Activated T-helper 1 cell treated with Interleukin-2 at 50 U/mL for 16 hours (primary cell): ENCODE measurements around the gene FLAD1.

Experiments used
- DNase-seq: peaks from one replicate; pipeline ENCODE4 v3.0.0-alpha.2; 2020; ENCODE audit warnings: low read depth

The FLAD1 gene

DNA sequence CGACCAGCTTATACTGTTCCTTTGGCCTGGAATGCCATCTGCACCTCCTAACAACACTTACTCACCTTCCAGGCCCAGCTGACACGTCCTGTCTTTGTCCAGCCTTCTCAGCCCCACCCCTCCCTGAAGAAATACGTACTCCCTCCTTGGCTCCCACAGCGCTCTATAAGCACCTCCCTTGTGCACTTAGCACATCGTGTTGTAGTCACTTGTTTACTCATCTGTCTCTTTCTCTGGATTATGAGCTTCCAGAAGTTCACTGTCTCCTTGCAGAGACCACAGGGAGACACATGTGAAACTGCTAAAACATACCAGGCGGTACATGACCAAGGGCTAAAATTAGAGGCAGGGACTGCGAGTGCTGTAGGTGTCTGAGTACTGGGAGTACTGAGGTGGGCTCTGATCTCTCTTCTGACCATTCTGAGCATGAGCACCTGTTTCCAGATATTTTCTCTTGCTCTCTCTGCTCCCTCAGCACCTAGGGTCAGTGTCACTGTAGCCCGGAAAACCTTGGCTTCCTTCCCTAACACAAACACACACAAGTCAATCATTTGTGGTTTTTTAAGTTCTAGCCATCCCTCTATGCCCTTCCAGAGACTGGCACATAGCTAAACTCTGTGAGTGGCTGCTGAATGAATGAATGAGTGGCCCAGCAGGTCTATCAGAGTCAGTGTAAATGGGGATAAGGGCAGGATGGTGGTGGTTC lies 55.6 kb downstream of the FLAD1 start:
- no peak for DNase-seq

GRCh38 chr1:155039308-155039669 lies 56.1 kb downstream of the FLAD1 start:
- DNase-seq = no peak

DNA sequence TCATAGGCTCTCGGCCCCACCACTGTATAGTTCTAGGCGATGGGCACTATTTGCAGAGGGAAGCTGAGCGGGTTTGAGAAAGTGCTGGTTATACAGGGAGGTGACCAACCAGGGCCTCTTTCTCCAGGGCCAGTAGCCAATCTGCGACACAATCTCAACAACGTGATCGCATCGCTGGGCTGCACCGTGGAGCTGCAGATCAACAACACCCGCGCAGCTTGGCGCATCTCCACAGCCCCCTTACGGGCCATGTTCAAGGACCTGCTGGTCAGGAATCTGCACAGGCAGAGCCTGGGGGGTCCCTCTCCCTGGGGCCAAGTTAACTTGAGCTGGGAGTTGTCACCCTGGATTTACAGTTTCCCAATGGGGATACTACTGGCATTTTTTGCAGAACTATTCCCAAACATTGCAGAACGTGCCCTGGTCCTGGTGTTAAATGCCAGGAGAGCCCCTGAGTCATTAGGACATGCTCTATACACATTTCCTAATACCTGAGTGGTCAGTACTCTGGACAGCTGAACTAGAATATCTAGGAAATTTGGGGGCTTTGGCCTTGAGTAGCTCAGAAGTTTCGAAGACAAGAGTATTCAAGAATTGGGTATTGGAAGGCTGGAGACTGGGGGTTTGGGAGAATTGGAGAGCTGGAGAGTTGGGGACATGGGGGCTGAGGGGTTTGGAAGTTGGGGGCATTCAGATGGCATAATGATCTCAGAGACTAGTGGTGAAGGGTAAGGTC lies 57.4 kb downstream of the FLAD1 start:
- DNase-seq = no peak
